ENCODE data around the gene SBK2. TPM values are rescaled to one million over a fixed set of nuclear protein-coding genes. Genes with fewer than 3 reads are reported as not detected.

Gene SBK2
- total RNA-seq, 1 experiment from 2014 or later, result 5.2 TPM

DNA sequence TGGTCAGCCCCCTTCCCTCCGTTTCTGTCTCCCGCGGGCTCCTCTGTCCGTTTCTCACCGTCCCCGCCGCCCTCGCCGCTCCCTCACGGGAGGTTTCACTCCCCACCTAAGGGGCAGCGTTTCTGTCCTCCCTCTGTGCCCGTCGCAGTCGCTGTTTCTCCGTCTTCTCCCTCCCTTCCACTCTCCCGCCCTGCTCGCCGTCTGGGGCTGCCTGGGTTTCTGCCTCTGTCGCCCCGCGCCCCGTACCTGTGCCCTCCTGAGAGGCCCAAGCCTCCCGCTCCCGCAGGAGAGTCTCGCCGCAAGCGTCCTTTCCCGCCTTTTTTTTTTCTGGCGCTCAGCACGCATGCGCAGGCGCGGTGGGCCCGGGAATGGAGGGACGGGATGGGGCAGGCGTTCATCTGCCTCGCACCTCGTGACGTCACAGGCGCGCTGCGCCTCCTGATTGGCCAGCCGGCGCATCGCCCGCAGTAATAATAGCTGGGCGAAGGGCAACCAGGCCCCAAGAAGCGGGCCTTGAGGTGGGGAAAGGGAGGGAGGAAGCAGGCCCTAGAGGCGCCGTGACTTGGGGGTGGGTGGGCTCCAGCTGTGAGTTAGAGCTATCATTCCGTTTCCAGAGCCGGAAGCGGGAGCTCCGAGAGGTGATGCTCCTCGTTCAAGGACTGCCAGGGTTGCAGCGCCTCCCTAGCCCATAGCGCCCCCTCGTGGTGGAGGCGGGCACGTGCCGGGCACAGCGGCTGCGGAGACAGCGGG, 33.3 kb downstream of the SBK2 start (continued):
- TF ChIP-seq ZNF121 (CRISPR knock-in tag; IDR thresholded peaks at IDR 0.05), result peak; percentile 71
- TF ChIP-seq ZNF263 (CRISPR knock-in tag; IDR thresholded peaks at IDR 0.05; ENCODE audit: low read depth), result peak; percentile 83
- TF ChIP-seq E2F1 (CRISPR knock-in tag; IDR thresholded peaks at IDR 0.05), result peak; percentile 99
- TF ChIP-seq CREM (CRISPR knock-in tag; IDR thresholded peaks at IDR 0.05), result peak; percentile 98
- no peak for TF ChIP-seq PRRX2 (CRISPR knock-in tag; IDR thresholded peaks at IDR 0.05)
- TF ChIP-seq ZNF219 (CRISPR knock-in tag; IDR thresholded peaks at IDR 0.05; ENCODE audit: borderline replicate concordance), result peak; percentile 80; the same call in 1 of the 2 replicates
- no peak for TF ChIP-seq SMAD4 (CRISPR knock-in tag; IDR thresholded peaks at IDR 0.05)
- TF ChIP-seq FOXP1 (CRISPR knock-in tag; IDR thresholded peaks at IDR 0.05; ENCODE audit: borderline replicate concordance), result peak; percentile 100
- peak; percentile 100 for TF ChIP-seq ZNF281 (CRISPR knock-in tag; IDR thresholded peaks at IDR 0.05)
- peak; percentile 81 for TF ChIP-seq USF2 (CRISPR knock-in tag; IDR thresholded peaks at IDR 0.05)
- no peak for TF ChIP-seq SOX15 (CRISPR knock-in tag; IDR thresholded peaks at IDR 0.05)
- TF ChIP-seq JUN (CRISPR knock-in tag; IDR thresholded peaks at IDR 0.05), result peak; percentile 95; the same call in 1 of the 2 replicates
- peak; percentile 99 for TF ChIP-seq ZNF138 (CRISPR knock-in tag; conservative IDR thresholded peaks at IDR 0.05)
- peak; percentile 100 for TF ChIP-seq AFF4 (CRISPR knock-in tag; IDR thresholded peaks at IDR 0.05; ENCODE audit: borderline replicate concordance)
- TF ChIP-seq, protein P1, sequence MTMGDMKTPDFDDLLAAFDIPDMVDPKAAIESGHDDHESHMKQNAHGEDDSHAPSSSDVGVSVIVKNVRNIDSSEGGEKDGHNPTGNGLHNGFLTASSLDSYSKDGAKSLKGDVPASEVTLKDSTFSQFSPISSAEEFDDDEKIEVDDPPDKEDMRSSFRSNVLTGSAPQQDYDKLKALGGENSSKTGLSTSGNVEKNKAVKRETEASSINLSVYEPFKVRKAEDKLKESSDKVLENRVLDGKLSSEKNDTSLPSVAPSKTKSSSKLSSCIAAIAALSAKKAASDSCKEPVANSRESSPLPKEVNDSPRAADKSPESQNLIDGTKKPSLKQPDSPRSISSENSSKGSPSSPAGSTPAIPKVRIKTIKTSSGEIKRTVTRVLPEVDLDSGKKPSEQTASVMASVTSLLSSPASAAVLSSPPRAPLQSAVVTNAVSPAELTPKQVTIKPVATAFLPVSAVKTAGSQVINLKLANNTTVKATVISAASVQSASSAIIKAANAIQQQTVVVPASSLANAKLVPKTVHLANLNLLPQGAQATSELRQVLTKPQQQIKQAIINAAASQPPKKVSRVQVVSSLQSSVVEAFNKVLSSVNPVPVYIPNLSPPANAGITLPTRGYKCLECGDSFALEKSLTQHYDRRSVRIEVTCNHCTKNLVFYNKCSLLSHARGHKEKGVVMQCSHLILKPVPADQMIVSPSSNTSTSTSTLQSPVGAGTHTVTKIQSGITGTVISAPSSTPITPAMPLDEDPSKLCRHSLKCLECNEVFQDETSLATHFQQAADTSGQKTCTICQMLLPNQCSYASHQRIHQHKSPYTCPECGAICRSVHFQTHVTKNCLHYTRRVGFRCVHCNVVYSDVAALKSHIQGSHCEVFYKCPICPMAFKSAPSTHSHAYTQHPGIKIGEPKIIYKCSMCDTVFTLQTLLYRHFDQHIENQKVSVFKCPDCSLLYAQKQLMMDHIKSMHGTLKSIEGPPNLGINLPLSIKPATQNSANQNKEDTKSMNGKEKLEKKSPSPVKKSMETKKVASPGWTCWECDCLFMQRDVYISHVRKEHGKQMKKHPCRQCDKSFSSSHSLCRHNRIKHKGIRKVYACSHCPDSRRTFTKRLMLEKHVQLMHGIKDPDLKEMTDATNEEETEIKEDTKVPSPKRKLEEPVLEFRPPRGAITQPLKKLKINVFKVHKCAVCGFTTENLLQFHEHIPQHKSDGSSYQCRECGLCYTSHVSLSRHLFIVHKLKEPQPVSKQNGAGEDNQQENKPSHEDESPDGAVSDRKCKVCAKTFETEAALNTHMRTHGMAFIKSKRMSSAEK (CRISPR knock-in tag; IDR thresholded peaks at IDR 0.05; ENCODE audit: borderline replicate concordance), result no peak
- TF ChIP-seq PRDM15 (CRISPR knock-in tag; IDR thresholded peaks at IDR 0.05), result peak; percentile 79
- TF ChIP-seq E2F4 (CRISPR knock-in tag; IDR thresholded peaks at IDR 0.05; ENCODE audit: borderline replicate concordance, low read depth), result peak; percentile 94
